HCT116 (cell line): ENCODE measurements around the gene UTP20.

ENCODE experiments used
- EZH2 ChIP-seq: fragments of 200-600 bp; sonication (generic); IDR thresholded peaks from 2 replicates; pipeline ENCODE4 v1.6.1; 2017; ENCODE audit warnings: antibody characterized with exemption, mixed run types
- POLR2A ChIP-seq: IDR thresholded peaks from 2 replicates; pipeline ENCODE4 v1.7.0; 2011; ENCODE audit warnings: borderline replicate concordance; ENCODE audit not compliant: insufficient read depth, insufficient read length; ENCODE audit errors: extremely low read depth
- TF ChIP-seq, protein P1 (sequence below), 3 experiments: fragments of 200-600 bp in 1 of 3; sonication (generic) in 1 of 3; IDR thresholded peaks in 2 of 3; conservative IDR thresholded peaks in 1 of 3; 2 replicates each; pipeline ENCODE4 v1.5.1; 2012 to 2017; ENCODE audit warnings: low read depth in 2 of 3, low read length in 2 of 3, antibody characterized with exemption in 1 of 3, borderline replicate concordance in 1 of 3, control low read depth in 1 of 3, mild to moderate bottlenecking in 1 of 3, mixed read lengths in 1 of 3, mixed run types in 1 of 3, moderate library complexity in 1 of 3; ENCODE audit not compliant: insufficient read depth in 1 of 3

DNA sequence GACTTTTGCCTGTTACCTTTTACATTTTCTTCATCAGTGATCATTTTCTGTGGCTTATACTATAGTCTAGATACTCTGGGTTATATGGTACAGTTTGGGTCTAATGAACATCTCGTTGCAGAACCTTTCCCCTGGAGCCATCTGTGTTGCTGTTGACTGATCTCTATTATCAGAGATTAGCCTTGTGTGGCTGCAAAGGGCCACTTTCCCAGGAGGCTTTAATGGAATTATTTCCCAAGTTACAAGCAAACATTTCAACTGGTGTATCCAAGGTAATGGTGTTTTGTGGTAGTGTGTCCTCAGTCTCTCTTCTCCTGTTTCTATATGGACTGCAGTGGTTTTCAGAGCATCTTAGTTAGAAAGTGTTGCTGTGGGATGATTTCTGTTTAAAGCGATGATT, 25.9 kb downstream of the UTP20 start:
- TF ChIP-seq POLR2A (no peak), EZH2 (no peak)
- TF ChIP-seq, protein P1, sequence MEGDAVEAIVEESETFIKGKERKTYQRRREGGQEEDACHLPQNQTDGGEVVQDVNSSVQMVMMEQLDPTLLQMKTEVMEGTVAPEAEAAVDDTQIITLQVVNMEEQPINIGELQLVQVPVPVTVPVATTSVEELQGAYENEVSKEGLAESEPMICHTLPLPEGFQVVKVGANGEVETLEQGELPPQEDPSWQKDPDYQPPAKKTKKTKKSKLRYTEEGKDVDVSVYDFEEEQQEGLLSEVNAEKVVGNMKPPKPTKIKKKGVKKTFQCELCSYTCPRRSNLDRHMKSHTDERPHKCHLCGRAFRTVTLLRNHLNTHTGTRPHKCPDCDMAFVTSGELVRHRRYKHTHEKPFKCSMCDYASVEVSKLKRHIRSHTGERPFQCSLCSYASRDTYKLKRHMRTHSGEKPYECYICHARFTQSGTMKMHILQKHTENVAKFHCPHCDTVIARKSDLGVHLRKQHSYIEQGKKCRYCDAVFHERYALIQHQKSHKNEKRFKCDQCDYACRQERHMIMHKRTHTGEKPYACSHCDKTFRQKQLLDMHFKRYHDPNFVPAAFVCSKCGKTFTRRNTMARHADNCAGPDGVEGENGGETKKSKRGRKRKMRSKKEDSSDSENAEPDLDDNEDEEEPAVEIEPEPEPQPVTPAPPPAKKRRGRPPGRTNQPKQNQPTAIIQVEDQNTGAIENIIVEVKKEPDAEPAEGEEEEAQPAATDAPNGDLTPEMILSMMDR (IDR thresholded peaks at IDR 0.05 in 2 of 3, conservative IDR thresholded peaks at IDR 0.05 in 1 of 3; ENCODE audit: borderline replicate concordance in 1 of 3, insufficient read depth in 1 of 3, low read depth in 2 of 3, low read length in 2 of 3): no peak
